GM19239 (cell line): ENCODE measurements around the gene RASGRP2.

Experiments
- DNase-seq: peaks from one replicate; pipeline ENCODE4 v3.0.0; 2011; ENCODE audit warnings: low spot score; ENCODE audit not compliant: insufficient read length
- FAIRE-seq: peaks from 2 replicates; lab custom pipeline; 2011; peaks lifted over from hg19 to GRCh38; lab: Jason Lieb, UNC

The RASGRP2 gene

DNA sequence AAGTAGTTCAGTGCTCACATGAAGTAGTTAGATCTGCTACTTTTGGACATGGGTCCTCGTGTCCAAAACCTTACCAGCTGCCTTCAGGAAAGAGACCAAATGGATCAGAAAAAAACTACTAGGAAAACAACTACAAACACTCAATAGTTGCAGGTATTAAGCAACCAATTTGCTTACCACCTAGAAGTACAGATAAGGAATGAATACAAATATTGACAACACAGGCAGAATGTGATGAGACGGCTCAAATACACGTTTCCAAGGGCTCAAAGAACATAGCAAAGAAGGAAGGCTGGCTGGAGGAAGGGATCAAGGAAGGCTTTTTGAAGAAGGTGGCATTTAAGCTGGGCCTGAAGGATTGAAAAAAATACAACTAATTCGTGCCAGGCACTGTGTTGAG, 62.8 kb downstream of the RASGRP2 start:
- DNase-seq = no peak
- no peak for FAIRE-seq

- FAIRE-seq (no peak), DNase-seq (no peak)
These were observed 64.1 kb downstream of the RASGRP2 start for GRCh38 chr11:64679846-64680245.

DNA sequence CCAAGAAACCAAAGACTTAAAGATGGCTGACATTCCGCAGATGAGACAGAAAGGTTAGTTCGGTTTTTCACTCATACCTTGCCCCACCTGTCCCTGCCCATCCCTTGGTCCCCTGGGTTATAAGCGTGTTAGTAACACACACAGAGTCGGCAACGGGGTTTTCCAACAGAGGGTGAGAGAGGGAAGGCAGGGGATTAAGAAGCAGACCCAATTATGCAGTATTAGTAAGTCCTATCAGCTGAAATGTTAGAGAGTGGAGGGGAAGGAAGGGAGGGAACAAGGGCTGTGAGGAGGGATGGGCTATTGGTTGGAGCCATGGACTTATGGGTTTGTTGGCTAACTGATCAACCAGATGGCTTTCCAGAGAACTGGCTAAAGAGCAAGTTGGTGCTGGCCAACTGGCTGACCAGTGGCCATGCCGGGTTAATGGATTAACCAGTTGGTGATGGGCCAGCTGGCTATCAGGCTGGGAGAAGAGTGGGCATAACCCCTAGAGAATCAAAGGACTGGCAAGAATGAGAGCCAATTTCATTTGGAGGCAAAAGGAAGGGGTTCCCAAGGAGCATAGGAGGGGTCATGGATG, 66.4 kb downstream of the RASGRP2 start:
- DNase-seq = no peak

More for the DNA sequence above, 66.4 kb downstream of the RASGRP2 start:
- FAIRE-seq = no peak
